Thymus (tissue), 11 donors: Measurements from ENCODE around the gene ICAM2. TPM values are rescaled to one million over a fixed set of nuclear protein-coding genes. Genes with fewer than 3 reads are reported as not detected.

ENCODE experiments used
- DNase-seq, 9 donors: peaks; one replicate each; pipeline ENCODE4 v3.0.0-alpha.2; 2013; ENCODE audit warnings: low spot score in 9 of 9, low read depth in 6 of 9, missing footprints in 1 of 9
- H3K27ac ChIP-seq, 2 donors: one replicate each; pipeline ENCODE4 v1.5.1; 2013; ENCODE audit warnings: control low read depth in 1 of 2, low read depth in 1 of 2, low read length in 1 of 2, mild to moderate bottlenecking in 1 of 2, moderate library complexity in 1 of 2
- H3K27me3 ChIP-seq, 2 donors: one replicate each; pipeline ENCODE4 v1.5.1; 2013; ENCODE audit warnings: low read length in 1 of 2; ENCODE audit not compliant: control insufficient read depth in 2 of 2, insufficient read depth in 1 of 2
- H3K36me3 ChIP-seq, 2 donors: one replicate each; pipeline ENCODE4 v1.5.1; 2013; ENCODE audit warnings: low read length in 1 of 2, mild to moderate bottlenecking in 1 of 2, moderate library complexity in 1 of 2; ENCODE audit not compliant: control insufficient read depth in 2 of 2, insufficient read depth in 2 of 2
- H3K4me1 ChIP-seq, 2 donors: one replicate each; pipeline ENCODE4 v1.5.1; 2013; ENCODE audit warnings: low read length in 2 of 2; ENCODE audit not compliant: control insufficient read depth in 2 of 2, insufficient read depth in 2 of 2
- H3K4me3 ChIP-seq, 2 donors: one replicate each; pipeline ENCODE4 v1.5.1; 2013; ENCODE audit warnings: low read length in 2 of 2, control low read depth in 1 of 2, mild to moderate bottlenecking in 1 of 2
- H3K9me3 ChIP-seq, 2 donors: one replicate each; pipeline ENCODE4 v1.5.1; 2013; ENCODE audit warnings: low read length in 1 of 2, mild to moderate bottlenecking in 1 of 2; ENCODE audit not compliant: control insufficient read depth in 2 of 2, insufficient read depth in 1 of 2
- WGBS: extraction: QIAGEN DNeasy Blood & Tissue Kit; methylation state at CpG from one replicate; pipeline ENCODE4 v1.1.7; 2013; 5-methylcytosine and 5-hydroxymethylcytosine counted together
- polyA plus RNA-seq: library from polyadenylated mRNA; stranded (reverse); fragments of 200-250 nt; gene quantifications from one replicate; pipeline ENCODE4 v1.2.3, GENCODE V29; 2013
- total RNA-seq: library from RNA; stranded (reverse); fragments of 120-200 nt; gene quantifications from one replicate; pipeline ENCODE4 v1.2.4, GENCODE V29; 2013
- donor health status: healthy.

The ICAM2 gene
- total and polyA plus RNA-seq, 2 donors, result 38.6 to 53.9 TPM

GRCh38 chr17:63975541-63976092, 44.8 kb downstream of the ICAM2 start:
- DNase-seq, result no peak
- Histone ChIP-seq H3K4me3 (no peak overlapping the region), H3K9me3 (no peaks in the 10 kb centered on the region), H3K27ac (no peak overlapping the region), H3K27me3 (no peaks in the 10 kb centered on the region), H3K4me1 (peaks cover 0 to 3% of the 10 kb centered on the region in 2 donors), H3K36me3 (no peaks in the 10 kb centered on the region)
- 79% methylated on average over 2 of the region's 2 CpGs for WGBS

GRCh38 chr17:63974594-63975192, 45.7 kb downstream of the ICAM2 start:
- H3K4me1 ChIP-seq, result peaks cover 0 to 3% of the 10 kb centered on the region in 2 donors
- no peak overlapping the region for H3K4me3 ChIP-seq
- no peaks in the 10 kb centered on the region for H3K27me3 ChIP-seq
- H3K36me3 ChIP-seq, result no peaks in the 10 kb centered on the region
- H3K27ac ChIP-seq, result no peak overlapping the region
- H3K9me3 ChIP-seq, result no peaks in the 10 kb centered on the region
- no peak for DNase-seq
- WGBS, result 97% methylated on average over 10 of the region's 10 CpGs

- no peak for DNase-seq
- Histone ChIP-seq H3K27ac (no peak overlapping the region), H3K4me1 (peaks cover 0 to 3% of the 10 kb centered on the region in 2 donors), H3K36me3 (no peaks in the 10 kb centered on the region), H3K27me3 (no peaks in the 10 kb centered on the region), H3K9me3 (no peaks in the 10 kb centered on the region), H3K4me3 (no peak overlapping the region)
- 93% methylated on average over 12 of the region's 12 CpGs for WGBS
Measured at GRCh38 chr17:63973930-63974593, 46.4 kb downstream of the ICAM2 start.

- H3K27ac ChIP-seq, result no peak overlapping the region
- no peak overlapping the region for H3K4me3 ChIP-seq
- H3K36me3 ChIP-seq, result no peaks in the 10 kb centered on the region
- H3K9me3 ChIP-seq, result no peaks in the 10 kb centered on the region
- WGBS, result 98% methylated on average over 6 of the region's 6 CpGs
- peaks cover 0 to 3% of the 10 kb centered on the region in 2 donors for H3K4me1 ChIP-seq
- DNase-seq, result no peak
- H3K27me3 ChIP-seq, result no peaks in the 10 kb centered on the region
Measured at GRCh38 chr17:63973247-63973646, 47.2 kb downstream of the ICAM2 start.

GRCh38 chr17:63972796-63973195, 47.6 kb downstream of the ICAM2 start, which contains the start of gene SCN4A:
TSS of gene SCN4A (minus strand) at chr17:63972918. CDS start at chr17:63972841, 77 bp downstream.
- Histone ChIP-seq H3K36me3 (no peaks in the 10 kb centered on the region), H3K4me1 (peaks cover 0 to 3% of the 10 kb centered on the region in 2 donors), H3K9me3 (no peaks in the 10 kb centered on the region), H3K27ac (no peak within 1 kb of the TSS), H3K27me3 (no peaks in the 10 kb centered on the region), H3K4me3 (no peak within 1 kb of the TSS)
- 98% methylated on average over 14 of the region's 14 CpGs for WGBS
- no peak for DNase-seq

- no peaks in the 10 kb centered on the region for H3K9me3 ChIP-seq
- no peaks in the 10 kb centered on the region for H3K36me3 ChIP-seq
- DNase-seq, result no peak
- WGBS, result 95% methylated on average over 10 of the region's 10 CpGs
- H3K4me1 ChIP-seq, result peaks cover 0 to 13% of the 10 kb centered on the region in 2 donors
- H3K27me3 ChIP-seq, result no peaks in the 10 kb centered on the region
- H3K27ac ChIP-seq, result no peak overlapping the region
- H3K4me3 ChIP-seq, result no peak overlapping the region
Measured at GRCh38 chr17:63969278-63969677, 51.2 kb downstream of the ICAM2 start.

- no peak for DNase-seq
- Histone ChIP-seq H3K4me3 (no peak overlapping the region), H3K27me3 (no peaks in the 10 kb centered on the region), H3K4me1 (peaks cover 0 to 13% of the 10 kb centered on the region in 2 donors), H3K27ac (no peak overlapping the region), H3K36me3 (no peaks in the 10 kb centered on the region), H3K9me3 (no peaks in the 10 kb centered on the region)
- WGBS, result 97% methylated on average over 19 of the region's 19 CpGs
Measured at GRCh38 chr17:63967953-63968352, 52.5 kb downstream of the ICAM2 start.

GRCh38 chr17:63966646-63967264, 53.7 kb downstream of the ICAM2 start:
- 92% methylated on average over 11 of the region's 11 CpGs for WGBS

GRCh38 chr17:63963123-63963522, 57.3 kb downstream of the ICAM2 start:
- Histone ChIP-seq H3K27me3 (no peaks in the 10 kb centered on the region), H3K27ac (no peak overlapping the region), H3K4me3 (no peak overlapping the region), H3K9me3 (peaks cover 0 to 5% of the 10 kb centered on the region in 2 donors), H3K36me3 (no peaks in the 10 kb centered on the region), H3K4me1 (peaks cover 0 to 23% of the 10 kb centered on the region in 2 donors)
- WGBS, result 97% methylated on average over 4 of the region's 4 CpGs
- DNase-seq, result no peak

More at GRCh38 chr17:63966646-63967264, 53.7 kb downstream of the ICAM2 start:
- H3K4me3 ChIP-seq, result no peak overlapping the region
- no peaks in the 10 kb centered on the region for H3K9me3 ChIP-seq
- H3K36me3 ChIP-seq, result no peaks in the 10 kb centered on the region
- peak overlapping the region in 1 of 2 donors; percentile 5 for H3K27ac ChIP-seq
- DNase-seq, result peak in 2 of 9 donors; percentile 42 to 71
- H3K27me3 ChIP-seq, result no peaks in the 10 kb centered on the region
- peaks cover 0 to 13% of the 10 kb centered on the region in 2 donors for H3K4me1 ChIP-seq
